ENCODE measurements around the gene MCRIP1.

The MCRIP1 gene

GRCh38 chr17:81833921-81834830 lies 1.1 kb upstream of the MCRIP1 start:
- TF ChIP-seq CTCF (IDR thresholded peaks at IDR 0.05; ENCODE audit: low read depth, low read length, missing control alignments) = no peak
- in situ Hi-C loops (cut with HindIII; ENCODE audit: low sequenced_read_pairs) = no loop called here
- no peak for DNase-seq (ENCODE audit: low read depth)
- peak overlapping the region; percentile 76 for H3K4me3 ChIP-seq (ENCODE audit: low read depth, low read length)

DNA sequence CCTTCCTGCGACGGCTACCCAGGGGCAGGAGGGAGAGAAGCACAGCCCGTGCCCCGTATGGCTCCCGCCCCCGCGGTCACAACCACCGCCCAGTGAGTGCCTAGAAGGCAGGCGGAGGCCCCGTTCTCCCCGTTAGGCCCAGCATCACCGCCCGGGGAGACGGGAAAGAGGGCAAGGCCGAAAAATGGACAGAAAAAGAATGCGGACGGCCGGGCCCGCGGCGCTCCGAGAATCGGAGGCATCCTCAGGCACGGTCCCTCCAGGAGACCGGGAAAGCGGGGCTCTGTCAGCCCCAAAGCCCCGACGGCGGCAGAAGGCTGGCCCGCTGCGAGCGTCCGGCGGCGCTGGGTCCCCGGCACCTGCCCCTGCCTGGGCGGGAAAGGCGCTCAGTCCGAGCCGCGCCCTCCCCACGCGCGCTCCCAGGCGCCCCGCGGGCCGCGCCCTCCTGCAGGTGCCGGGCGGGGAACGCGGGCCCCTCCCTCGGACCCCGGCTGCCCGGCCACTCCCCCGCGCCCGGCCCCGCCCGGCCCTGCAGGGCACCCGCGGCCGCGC lies 407 bp downstream of the MCRIP1 start:
- DNase-seq (ENCODE audit: low read depth) = no peak
- in situ Hi-C loops (cut with HindIII; ENCODE audit: low sequenced_read_pairs) = no loop called here
- TF ChIP-seq CTCF (IDR thresholded peaks at IDR 0.05; ENCODE audit: low read depth, low read length, missing control alignments) = no peak
- peak overlapping the region; percentile 77 for H3K4me3 ChIP-seq (ENCODE audit: low read depth, low read length)

DNA sequence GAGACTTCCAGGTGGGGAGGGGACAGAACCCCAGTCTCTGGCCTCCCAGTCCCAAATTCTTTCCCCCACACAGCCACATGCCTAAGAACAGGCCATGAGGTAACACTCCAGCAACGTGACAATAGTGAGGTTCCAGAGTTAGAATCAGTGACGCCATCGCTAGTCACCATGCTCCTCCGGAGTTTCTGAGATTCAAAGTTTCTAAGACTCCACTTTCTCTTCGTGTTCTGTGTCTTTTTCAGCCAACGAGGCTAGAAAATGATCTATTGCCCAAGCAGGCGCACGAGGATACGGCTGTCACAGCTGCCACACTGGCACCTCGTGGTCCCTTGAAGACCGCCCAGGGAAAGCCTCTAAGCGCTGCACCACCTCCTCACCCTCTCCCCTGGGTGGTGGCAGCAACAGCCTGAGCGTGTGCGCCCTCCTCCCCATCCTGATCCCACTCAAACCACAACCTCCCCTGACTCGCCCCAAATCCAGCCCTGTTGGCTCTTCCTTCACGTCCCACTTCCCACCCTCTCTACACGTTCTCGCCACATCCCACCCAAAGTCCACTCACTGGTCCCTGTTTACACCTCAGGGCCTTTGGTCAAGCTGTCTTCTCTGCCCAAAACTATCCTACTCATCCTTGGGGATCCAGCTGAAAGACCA lies 1.0 kb downstream of the MCRIP1 start:
- no peak for DNase-seq (ENCODE audit: low read depth)
- H3K4me3 ChIP-seq (ENCODE audit: low read depth, low read length) = peak overlapping the region; percentile 77
- no peak for TF ChIP-seq CTCF (IDR thresholded peaks at IDR 0.05; ENCODE audit: low read depth, low read length, missing control alignments)
- in situ Hi-C loops (cut with HindIII; ENCODE audit: low sequenced_read_pairs) = no loop called here

GRCh38 chr17:81831563-81831956 lies 1.5 kb downstream of the MCRIP1 start:
- in situ Hi-C loops (cut with HindIII; ENCODE audit: low sequenced_read_pairs) = no loop called here
- no peak for TF ChIP-seq CTCF (IDR thresholded peaks at IDR 0.05; ENCODE audit: low read depth, low read length, missing control alignments)
- no peak for DNase-seq (ENCODE audit: low read depth)
- H3K4me3 ChIP-seq (ENCODE audit: low read depth, low read length) = peak overlapping the region; percentile 77

GRCh38 chr17:81829858-81830257 lies 3.2 kb downstream of the MCRIP1 start:
- in situ Hi-C loops (cut with HindIII; ENCODE audit: low sequenced_read_pairs) = no loop called here
- no peak for TF ChIP-seq CTCF (IDR thresholded peaks at IDR 0.05; ENCODE audit: low read depth, low read length, missing control alignments)
- H3K4me3 ChIP-seq (ENCODE audit: low read depth, low read length) = no peak overlapping the region
- DNase-seq (ENCODE audit: low read depth) = no peak

DNA sequence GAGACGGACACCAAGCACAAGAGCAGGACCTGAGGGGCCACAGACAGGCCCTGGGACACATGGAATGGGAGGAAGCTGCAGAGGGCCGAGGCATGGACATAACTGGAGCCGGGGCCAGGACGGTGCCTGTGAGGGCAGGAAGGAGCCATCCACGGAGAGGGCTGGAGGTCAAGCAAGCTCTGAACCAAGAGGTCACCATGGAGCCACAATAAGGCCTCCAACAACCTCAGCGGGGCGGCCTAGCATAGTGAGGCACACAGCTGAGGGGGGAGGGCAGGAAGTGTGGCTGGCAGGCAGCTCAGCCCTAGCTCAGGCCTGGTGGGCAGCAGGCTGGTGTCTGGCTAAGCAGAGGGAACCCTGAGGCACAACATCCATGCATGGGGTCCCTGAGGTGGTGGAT lies 4.4 kb downstream of the MCRIP1 start:
- DNase-seq (ENCODE audit: low read depth) = no peak
- in situ Hi-C loops (cut with HindIII; ENCODE audit: low sequenced_read_pairs) = no loop called here
- H3K4me3 ChIP-seq (ENCODE audit: low read depth, low read length) = no peak overlapping the region
- TF ChIP-seq CTCF (IDR thresholded peaks at IDR 0.05; ENCODE audit: low read depth, low read length, missing control alignments) = no peak
